ENCODE measurements around the gene GNA15. TPM values are rescaled to one million over a fixed set of nuclear protein-coding genes. Genes with fewer than 3 reads are reported as not detected.
A peak's percentile ranks its signal among the peaks of the same experiment; 100 is the strongest.

Gene GNA15
- total RNA-seq, 2 donors from 2014 or later = not detected

GRCh38 chr19:3184847-3185460 is 49.1 kb downstream of the GNA15 start:
- WGBS, 2 experiments (ENCODE audit: insufficient coverage in 1 of 2, insufficient read length in 1 of 2) = 22 to 40% methylated on average over 6 to 14 of the region's 14 CpGs
- peaks cover 7% of the 10 kb centered on the region for H3K4me1 Mint-ChIP-seq
- no peaks in the 10 kb centered on the region for H3K4me1 ChIP-seq (ENCODE audit: control insufficient read depth, insufficient read depth, low read length)
- H3K36me3 Mint-ChIP-seq (ENCODE audit: low read depth) = peaks cover 7% of the 10 kb centered on the region
- H3K27ac Mint-ChIP-seq = peak overlapping the region; percentile 98
- peak overlapping the region; percentile 45 for H3K27ac ChIP-seq (ENCODE audit: low read depth, low read length)
- no peaks in the 10 kb centered on the region for H3K27me3 Mint-ChIP-seq (ENCODE audit: insufficient read depth)
- peaks cover 10% of the 10 kb centered on the region for H3K36me3 ChIP-seq (ENCODE audit: control insufficient read depth, insufficient read depth, low read length)
- peak overlapping the region; percentile 53 for H3K9ac ChIP-seq (ENCODE audit: extremely low read depth, low read length, poor library complexity, severe bottlenecking)
- TF ChIP-seq CTCF (conservative IDR thresholded peaks at IDR 0.05) = no peak
- H3K4me3 Mint-ChIP-seq = peak overlapping the region; percentile 95
- H3K9me3 Mint-ChIP-seq = no peaks in the 10 kb centered on the region
- H3K4me3 ChIP-seq (ENCODE audit: low read length) = peak overlapping the region; percentile 98
- no peaks in the 10 kb centered on the region for H3K27me3 ChIP-seq (ENCODE audit: control insufficient read depth, insufficient read depth, low read length, poor library complexity, severe bottlenecking)
- no peaks in the 10 kb centered on the region for H3K9me3 ChIP-seq (ENCODE audit: control insufficient read depth, low read length)
- DNase-seq = no peak

- WGBS, 2 experiments (ENCODE audit: insufficient coverage in 1 of 2, insufficient read length in 1 of 2) = 0% methylated on average over 19 to 69 of the region's 69 CpGs
These were observed 49.8 kb downstream of the GNA15 start, which contains the start of gene NCLN for GRCh38 chr19:3185461-3186159. TSS of gene NCLN (plus strand) at chr19:3185930. CDS start at chr19:3186031, 101 bp downstream.

GRCh38 chr19:3186160-3186688 is 50.4 kb downstream of the GNA15 start:
- H3K4me3 ChIP-seq (ENCODE audit: low read length) = peak overlapping the region; percentile 98
- Mint-ChIP-seq H3K4me3 (peak overlapping the region; percentile 95), H3K36me3 (ENCODE audit: low read depth) (peaks cover 11% of the 10 kb centered on the region), H3K9me3 (no peaks in the 10 kb centered on the region), H3K4me1 (peaks cover 7% of the 10 kb centered on the region), H3K27ac (peak overlapping the region; percentile 86), H3K27me3 (ENCODE audit: insufficient read depth) (no peaks in the 10 kb centered on the region)
- DNase-seq = peak; percentile 66
- no peak for TF ChIP-seq CTCF (conservative IDR thresholded peaks at IDR 0.05)
- peak overlapping the region; percentile 78 for H3K9ac ChIP-seq (ENCODE audit: extremely low read depth, low read length, poor library complexity, severe bottlenecking)
- peaks cover 10% of the 10 kb centered on the region for H3K36me3 ChIP-seq (ENCODE audit: control insufficient read depth, insufficient read depth, low read length)
- no peaks in the 10 kb centered on the region for H3K9me3 ChIP-seq (ENCODE audit: control insufficient read depth, low read length)
- H3K27me3 ChIP-seq (ENCODE audit: control insufficient read depth, insufficient read depth, low read length, poor library complexity, severe bottlenecking) = no peaks in the 10 kb centered on the region
- H3K4me1 ChIP-seq (ENCODE audit: control insufficient read depth, insufficient read depth, low read length) = no peaks in the 10 kb centered on the region
- no peak overlapping the region for H3K27ac ChIP-seq (ENCODE audit: low read depth, low read length)
- 0% methylated on average over 18 to 38 of the region's 38 CpGs for WGBS, 2 experiments (ENCODE audit: insufficient coverage in 1 of 2, insufficient read length in 1 of 2)

More at GRCh38 chr19:3185461-3186159, 49.8 kb downstream of the GNA15 start, which contains the start of gene NCLN:
- no peak for TF ChIP-seq CTCF (conservative IDR thresholded peaks at IDR 0.05)
- Histone ChIP-seq H3K27me3 (ENCODE audit: control insufficient read depth, insufficient read depth, low read length, poor library complexity, severe bottlenecking) (no peaks in the 10 kb centered on the region), H3K4me3 (ENCODE audit: low read length) (peak within 1 kb of the TSS; percentile 98), H3K9ac (ENCODE audit: extremely low read depth, low read length, poor library complexity, severe bottlenecking) (peak within 1 kb of the TSS; percentile 78), H3K27ac (ENCODE audit: low read depth, low read length) (peak within 1 kb of the TSS; percentile 45), H3K9me3 (ENCODE audit: control insufficient read depth, low read length) (no peaks in the 10 kb centered on the region), H3K4me1 (ENCODE audit: control insufficient read depth, insufficient read depth, low read length) (no peaks in the 10 kb centered on the region), H3K36me3 (ENCODE audit: control insufficient read depth, insufficient read depth, low read length) (peaks cover 10% of the 10 kb centered on the region)
- Mint-ChIP-seq H3K27me3 (ENCODE audit: insufficient read depth) (no peaks in the 10 kb centered on the region), H3K4me1 (peaks cover 7% of the 10 kb centered on the region), H3K4me3 (peak within 1 kb of the TSS; percentile 95), H3K36me3 (ENCODE audit: low read depth) (peaks cover 7% of the 10 kb centered on the region), H3K9me3 (no peaks in the 10 kb centered on the region), H3K27ac (peak within 1 kb of the TSS; percentile 98)
- DNase-seq = peak; percentile 97
